ENCODE measurements around the gene PRRG2.

- TF ChIP-seq CTCF (IDR thresholded peaks at IDR 0.05; ENCODE audit: low read depth, low read length, poor library complexity, severe bottlenecking) (no peak), EZH2phosphoT487 (IDR thresholded peaks at IDR 0.05; ENCODE audit: borderline replicate concordance, low read length) (no peak)
Measured at GRCh38 chr19:49566302-49566701, 14.8 kb upstream of the PRRG2 start.

Measured in DOHH2 (cell line).